IPS-NIHi7 (cell line): ENCODE measurements around the gene RAB17.

Experiments used
- DNase-seq: peaks from one replicate; pipeline ENCODE4 v3.0.0; 2012; ENCODE audit warnings: mixed read lengths; ENCODE audit errors: extremely low spot score

RAB17 gene

DNA sequence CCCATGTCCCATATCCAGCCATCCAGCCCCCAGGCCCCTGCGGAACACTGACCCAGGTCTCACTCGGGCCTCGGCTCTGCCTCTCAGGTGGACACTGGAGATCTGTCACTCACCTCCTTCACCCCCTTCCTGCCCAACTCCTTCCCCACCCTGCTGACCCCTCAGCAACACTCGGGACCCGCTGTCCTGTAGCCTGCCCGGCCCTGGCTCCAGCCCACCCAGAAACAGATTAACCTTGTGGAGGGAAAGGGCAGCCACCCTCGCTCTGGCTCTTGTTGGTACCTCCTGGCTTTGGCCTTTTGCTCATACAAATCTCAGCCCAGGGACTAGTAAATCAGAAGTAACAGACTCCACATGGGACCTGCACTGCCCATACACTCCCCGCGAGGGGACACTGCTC, 53.9 kb downstream of the RAB17 start:
- no peak for DNase-seq

DNA sequence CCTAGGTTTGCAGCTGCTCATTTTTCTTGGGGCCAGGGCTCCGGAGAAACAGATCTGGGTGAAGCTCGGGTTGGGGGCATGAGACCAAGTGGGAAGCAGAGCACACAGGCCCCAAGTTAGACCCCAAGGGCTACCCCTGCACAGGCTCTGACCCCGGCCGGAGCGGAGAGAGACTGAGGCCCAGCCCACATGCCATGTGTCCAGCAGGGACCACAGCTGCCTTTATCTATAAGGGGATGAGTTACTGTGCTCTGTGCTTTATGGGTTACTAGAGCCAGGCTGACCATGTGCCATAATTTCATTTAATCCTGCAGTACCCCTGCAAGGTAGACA, 54.5 kb downstream of the RAB17 start:
- DNase-seq = no peak

DNA sequence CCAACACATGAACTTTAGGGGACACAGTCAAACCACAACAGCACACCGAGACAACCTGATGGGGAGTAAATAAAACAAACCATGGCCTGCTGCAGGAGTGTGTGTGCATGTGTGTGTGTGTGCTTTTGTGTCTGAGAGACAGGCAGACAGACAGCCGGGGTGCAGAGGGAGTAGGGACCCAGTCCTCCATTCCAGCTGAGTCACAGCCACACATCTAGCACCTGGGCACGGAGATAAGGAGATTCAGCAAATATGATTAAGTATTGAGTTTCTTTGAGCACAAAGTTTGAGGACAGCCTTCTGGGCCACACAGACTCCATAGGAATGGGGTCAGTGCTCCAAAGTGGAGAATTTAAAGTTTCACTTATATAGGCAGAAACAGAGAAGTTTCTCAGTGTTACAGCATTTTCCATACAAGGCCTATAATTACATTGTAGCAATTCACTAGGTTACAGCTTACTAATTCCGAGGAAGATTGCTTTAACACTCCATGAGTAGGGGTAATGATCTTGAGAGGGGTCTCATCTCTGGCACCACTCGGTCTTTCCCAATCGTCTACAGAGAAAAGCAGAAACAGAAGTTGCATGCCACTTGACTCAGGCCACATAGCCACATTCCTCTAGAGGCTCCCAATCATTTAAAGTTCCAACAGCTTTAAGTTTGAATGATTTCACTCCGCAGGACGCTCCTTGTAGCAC, 55.0 kb downstream of the RAB17 start:
- DNase-seq = no peak

DNA sequence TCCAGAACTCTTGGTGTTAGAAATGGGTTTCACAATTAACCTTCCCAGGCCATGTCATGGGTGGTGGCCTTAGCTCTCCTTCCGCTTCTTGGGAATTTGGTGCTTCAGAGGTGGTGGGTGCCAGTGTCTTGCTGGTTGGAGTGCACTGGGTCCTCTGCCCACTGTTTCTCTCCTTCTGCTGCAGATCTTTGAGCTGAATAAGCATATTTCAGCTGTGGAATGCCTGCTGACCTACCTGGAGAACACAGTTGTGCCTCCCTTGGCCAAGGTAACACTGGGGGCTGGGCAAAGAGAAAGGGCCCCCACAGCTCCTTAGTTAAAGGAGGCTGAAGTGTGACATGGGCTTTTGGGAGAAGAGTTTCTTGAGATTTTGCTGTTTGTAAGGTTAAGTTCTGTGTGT, 56.2 kb downstream of the RAB17 start:
- DNase-seq = no peak

DNA sequence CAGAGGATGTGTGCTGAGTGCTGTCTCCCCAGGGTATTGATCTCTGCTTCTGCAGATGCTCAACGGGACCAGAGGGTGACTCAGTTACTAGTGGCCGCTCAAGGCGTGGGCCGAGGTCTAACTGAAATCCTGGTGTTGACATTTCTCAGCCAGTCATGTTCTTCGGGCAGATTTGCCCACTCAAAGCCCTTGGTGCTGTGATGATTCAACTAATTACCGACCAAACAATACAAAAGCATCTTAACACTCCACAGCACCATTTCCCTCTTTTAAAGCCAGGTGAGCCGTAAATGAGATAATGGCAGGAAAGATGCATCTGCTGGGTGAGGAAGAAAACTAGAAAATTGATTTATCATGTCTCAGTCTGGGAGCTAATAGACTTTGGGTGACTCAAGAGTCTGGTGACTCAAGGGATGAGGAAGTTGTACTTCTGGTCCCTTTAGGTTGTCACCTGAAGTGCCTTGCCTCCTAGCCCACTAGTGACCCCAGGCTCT, 56.8 kb downstream of the RAB17 start:
- no peak for DNase-seq

DNA sequence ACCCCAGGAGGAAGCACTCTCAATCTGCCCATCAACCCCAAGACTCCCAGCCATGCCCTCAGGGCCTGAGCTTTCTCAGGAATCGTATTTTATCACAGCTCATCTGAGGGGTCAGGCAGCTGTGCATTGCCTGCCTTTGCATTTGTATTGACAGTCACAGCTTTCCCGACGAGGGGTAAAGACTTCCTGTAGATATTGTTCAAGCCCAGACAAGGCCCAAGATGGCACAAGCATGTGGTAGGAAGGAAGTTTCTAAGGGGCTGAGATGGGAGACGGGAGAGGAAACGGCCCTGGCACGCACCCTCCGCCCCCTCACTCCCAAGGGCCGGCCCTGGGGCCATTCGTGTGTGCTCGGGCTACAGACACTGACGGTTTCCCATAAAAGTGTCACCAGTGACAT, 58.4 kb downstream of the RAB17 start:
- DNase-seq = no peak

DNA sequence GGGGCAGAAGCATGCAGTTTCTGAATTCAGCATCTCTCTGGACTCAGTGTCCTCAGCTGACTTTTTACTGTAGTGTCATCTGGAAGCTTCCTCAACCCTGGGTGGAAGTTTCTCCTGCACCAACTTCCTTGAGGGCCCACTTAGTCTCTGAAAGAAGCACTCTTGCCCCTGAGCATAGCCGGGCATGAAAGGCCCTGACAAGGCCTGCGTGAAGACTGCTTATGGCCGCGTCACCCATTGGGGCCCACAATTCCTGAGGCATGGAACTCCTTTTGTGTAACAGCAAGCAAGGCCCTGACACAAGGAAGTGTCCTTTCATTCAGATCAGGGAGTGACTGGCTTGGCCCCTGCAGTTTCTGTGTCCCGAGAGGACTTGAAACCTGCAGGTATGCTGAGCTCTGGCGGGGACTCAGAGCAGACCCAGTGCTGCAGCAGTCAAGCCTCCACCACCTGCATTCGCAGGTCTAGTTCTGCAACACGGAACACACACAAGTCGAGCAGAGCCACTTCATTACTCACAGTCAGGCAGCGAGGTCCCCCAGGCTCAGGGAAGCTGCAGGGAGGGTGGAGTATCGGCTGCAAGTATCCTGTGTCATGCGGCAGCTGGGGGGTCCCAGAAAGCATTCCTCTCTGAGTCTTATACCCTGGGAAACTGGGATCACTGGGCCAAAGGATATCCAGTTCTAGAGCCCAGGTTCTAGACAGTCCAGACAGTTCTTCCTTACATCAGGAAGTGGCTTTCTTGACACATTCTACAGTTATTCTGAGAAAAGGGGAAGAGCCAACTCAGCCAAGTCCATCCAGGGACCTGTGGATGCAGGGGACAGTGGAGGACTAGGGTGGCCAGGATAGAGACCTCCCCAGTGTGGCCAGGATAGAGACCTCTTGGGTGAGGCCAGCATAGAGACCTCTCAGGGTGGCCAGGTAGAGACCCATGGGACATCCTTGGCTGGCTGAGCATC, 59.8 kb downstream of the RAB17 start:
- DNase-seq = no peak

DNA sequence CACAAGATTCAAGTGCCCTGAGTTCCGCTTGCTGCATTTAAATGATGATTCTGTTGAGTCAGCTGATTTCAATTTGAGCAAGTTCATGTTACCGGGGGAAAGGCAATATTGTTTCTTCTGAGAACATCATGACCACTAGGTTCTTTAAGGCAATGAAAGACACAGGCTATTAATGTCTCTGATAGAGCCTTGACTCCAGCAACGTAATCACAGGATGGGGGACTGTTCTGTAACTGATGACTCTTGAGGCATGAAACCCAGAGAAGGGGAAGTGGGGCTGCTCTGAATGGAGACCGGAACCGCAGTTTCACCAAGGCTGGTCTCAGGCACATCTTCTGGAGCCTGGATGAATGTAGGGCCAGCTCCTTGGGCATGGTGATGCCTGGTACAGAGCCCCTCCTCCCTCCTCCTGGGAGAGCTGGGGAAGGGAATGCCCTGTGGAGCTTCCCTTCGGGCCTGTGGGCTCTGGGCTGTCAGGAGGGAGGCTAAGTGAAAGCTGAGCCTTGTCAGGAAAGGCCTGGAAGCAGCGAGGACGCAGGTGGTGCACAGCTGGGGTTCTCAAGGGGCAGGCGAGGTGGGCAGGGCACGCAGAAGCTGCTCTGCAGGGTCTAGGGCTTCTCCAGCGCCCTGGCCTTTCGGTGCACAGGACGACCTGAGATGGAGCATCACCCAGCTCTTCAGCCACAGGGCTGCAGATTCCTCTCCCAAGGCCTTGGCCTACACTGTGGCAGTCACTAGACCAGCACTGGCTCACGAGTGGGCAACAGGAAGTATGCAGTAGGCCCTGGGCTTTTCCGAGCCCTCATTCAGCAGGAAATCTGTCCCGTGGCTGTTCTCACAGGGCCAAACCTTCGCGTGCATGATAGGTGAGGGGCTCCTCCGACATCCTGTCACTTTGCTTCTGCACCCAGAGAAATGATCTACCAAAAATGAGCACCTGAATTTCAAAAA, 60.8 kb downstream of the RAB17 start:
- no peak for DNase-seq

DNA sequence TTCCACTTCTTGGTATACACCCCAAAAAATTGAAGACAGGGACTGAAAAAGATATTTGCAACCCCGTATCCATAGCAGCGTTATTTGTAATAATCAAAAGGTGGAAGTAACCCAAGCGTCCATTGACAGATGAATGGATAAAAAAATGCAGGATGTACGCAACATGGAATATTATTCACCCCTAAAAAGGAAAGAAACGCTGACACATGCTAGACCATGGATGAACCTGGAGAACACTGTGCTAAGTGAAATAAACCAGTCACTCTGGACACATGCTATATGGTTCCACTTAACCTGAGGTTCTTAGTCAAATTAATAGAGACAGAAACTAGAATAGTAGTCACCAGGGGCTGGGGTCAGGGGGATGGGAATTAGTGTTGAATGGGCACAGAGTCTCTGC, 62.8 kb downstream of the RAB17 start:
- DNase-seq = no peak

DNA sequence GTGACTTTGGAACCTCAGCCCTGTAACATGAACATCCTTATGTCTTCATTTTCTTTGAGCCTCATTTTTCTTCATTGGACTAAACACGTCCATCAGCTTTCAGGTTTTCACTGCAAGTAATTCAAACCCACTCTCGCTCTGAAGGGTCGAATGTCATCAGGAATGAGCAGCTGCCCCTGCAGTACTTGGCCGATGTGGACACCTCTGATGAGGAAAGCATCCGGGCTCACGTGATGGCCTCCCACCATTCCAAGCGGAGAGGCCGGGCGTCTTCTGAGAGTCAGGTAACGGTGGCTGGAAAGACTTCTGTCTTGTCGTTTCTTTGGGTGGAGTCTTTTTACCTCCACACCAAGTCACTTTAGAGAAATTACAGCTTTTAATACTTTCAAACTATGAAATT, 63.3 kb downstream of the RAB17 start:
- DNase-seq = no peak

DNA sequence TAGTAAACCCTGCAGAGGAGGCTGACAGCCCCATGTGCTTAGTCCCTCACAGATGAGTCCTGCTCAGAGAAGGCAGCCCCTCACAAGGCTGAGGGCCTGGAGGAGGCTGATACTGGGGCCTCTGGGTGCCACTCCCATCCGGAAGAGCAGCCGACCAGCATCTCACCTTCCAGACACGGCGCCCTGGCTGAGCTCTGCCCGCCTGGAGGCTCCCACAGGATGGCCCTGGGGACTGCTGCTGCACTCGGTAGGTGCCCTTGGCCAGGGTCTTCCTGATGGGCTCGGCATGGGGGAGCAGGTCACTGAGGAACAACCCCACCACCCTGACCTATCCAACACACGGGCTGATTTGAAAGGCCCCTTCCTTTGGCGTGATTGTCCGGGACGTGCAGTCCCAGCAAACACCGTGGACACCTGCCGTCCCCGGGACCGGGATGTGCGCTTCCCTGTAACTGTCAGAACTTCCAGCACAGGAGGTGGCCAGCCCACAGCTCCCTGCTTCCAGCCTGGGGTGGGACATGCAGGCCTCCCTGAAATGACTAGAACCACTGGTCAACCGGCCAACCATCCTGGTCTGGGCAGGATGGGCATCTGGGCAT, 64.9 kb downstream of the RAB17 start:
- DNase-seq = no peak

DNA sequence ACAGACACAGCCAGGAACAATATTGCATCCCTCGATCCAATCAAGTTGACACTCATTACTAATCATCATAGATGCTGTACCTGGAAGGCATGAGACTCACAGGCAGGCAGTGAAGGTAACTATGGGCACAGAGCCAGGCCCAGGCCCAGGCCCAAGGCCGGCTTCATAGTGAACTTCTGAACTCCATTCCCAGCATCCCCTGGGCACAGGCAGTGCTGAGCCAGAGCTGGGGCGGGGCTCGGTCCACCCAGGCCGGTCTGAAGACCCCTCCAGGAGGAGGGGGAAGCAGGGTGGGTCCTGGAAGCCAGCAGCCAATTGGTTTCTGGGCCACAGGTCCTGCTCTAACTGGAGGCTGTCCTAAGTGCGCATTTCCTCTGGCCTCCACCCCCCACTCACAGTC, 65.9 kb downstream of the RAB17 start:
- no peak for DNase-seq
